Omental fat pad (tissue), 4 donors: ENCODE measurements around the gene RAB11FIP4. TPM values are rescaled to one million over a fixed set of nuclear protein-coding genes. Genes with fewer than 3 reads are reported as not detected.
A peak's percentile ranks its signal among the peaks of the same experiment; 100 is the strongest.

Source experiments
- ATAC-seq: fragments of 150-250 bp; one replicate; pipeline ENCODE4 v1.9.1; 2016; ENCODE audit warnings: mild to moderate bottlenecking, moderate library complexity; ENCODE audit not compliant: low FRiP score
- DNase-seq: peaks from one replicate; pipeline ENCODE4 v3.0.0-alpha.2; 2019; ENCODE audit warnings: low spot score
- CTCF ChIP-seq, 3 donors: fragments of 450-650 bp; IDR thresholded peaks; one replicate each; pipeline ENCODE4 v1.5.1; 2016 to 2017; ENCODE audit warnings: antibody characterized with exemption in 3 of 3, mild to moderate bottlenecking in 3 of 3, moderate library complexity in 2 of 3
- total RNA-seq, 4 donors: library from RNA; depleted of rRNA; stranded (reverse); fragments of >200 nt; gene quantifications; one replicate each; pipeline ENCODE4 v1.1.0, GENCODE V29; 2016

Gene RAB11FIP4
- total RNA-seq, 4 donors from 2014 or later: 2.8 to 12.0 (median 5.7) TPM

GRCh38 chr17:31558748-31559583 lies 167.5 kb downstream of the RAB11FIP4 start:
- peak; percentile 87 for ATAC-seq
- no peak for DNase-seq
- peak in 2 of 3 donors; percentile 54 to 89 for TF ChIP-seq CTCF (IDR thresholded peaks at IDR 0.05)

DNA sequence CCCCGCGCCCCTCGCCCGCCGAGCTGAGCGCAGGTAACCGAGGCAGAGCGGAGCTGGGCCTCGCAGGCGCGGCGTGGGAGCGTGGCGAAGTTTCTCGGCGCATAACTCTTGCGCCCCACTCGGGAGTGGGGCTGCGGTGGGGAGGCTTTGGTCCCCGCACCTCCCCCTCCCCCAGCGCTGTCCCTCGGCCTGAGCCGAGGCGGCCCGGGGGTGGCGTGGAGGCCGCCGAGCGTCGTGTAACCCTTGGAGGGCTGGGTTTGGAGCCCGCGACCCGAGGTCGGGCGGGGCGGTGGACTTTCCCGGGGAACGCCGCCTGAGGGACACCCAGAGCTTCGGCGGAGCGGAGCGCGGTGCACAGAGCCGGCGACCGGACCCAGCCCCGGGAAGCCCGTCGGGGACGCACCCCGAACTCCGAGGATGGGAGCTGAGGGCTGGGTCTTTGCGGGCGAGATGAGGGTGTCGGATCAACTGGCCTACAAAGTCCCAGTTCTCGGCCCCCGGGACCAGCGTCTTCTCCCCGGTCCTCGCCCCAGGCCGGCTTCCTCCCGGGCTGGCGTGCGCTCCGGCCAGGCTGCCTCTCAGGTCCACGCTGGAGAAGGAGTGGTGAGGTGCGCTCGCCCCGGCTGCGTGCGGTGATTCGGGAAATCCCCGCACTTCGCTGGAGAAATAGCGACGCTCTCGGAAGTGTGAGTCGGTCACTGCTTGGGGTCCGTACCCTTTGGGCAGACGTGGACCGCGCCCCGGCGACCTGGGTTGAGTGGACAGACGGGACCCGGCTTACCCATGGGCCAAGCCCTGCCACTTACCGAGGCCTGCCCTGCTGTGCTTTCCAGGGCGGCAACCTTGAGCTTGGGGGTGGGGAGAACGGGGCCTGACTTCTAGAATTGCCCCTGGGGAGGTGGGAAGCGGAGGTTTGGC lies 168.4 kb downstream of the RAB11FIP4 start:
- DNase-seq (no peak), ATAC-seq (peak; percentile 15)
- TF ChIP-seq CTCF (IDR thresholded peaks at IDR 0.05): no peak

- peak; percentile 1 for ATAC-seq
- TF ChIP-seq CTCF (IDR thresholded peaks at IDR 0.05): no peak
- DNase-seq: no peak
Measured at GRCh38 chr17:31560616-31561235, 169.3 kb downstream of the RAB11FIP4 start.

GRCh38 chr17:31561469-31562375 lies 170.2 kb downstream of the RAB11FIP4 start:
- TF ChIP-seq CTCF (IDR thresholded peaks at IDR 0.05): no peak
- no peak for ATAC-seq
- no peak for DNase-seq

- no peak for DNase-seq
- ATAC-seq: no peak
- no peak for TF ChIP-seq CTCF (IDR thresholded peaks at IDR 0.05)
Measured at GRCh38 chr17:31562376-31562840, 170.9 kb downstream of the RAB11FIP4 start.

DNA sequence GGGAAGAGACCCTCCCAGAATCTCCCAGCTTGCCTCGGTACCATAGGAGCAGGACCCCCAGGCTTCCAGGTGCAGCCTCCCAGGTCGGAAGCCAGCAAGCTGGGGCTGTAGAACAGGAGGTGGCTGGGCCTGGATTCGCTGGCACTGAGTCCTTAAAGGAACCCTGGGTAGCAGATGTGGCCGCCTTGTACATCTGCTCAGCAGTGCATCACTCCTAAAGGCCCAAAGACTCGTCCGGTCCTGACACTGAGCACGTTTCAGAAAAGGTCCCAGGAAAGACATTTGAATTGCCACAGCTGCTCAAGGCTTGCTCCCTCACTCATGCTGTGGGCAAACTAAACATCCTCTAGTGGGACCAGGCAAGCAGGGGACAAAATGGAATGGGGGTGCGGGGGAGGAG lies 172.8 kb downstream of the RAB11FIP4 start:
- TF ChIP-seq CTCF (IDR thresholded peaks at IDR 0.05): no peak
- DNase-seq (no peak), ATAC-seq (no peak)
